Germinal center (tissue), 1 donor: ENCODE data around the gene MYH10.

Experiments used
- DNase-seq: peaks from one replicate; pipeline ENCODE4 v3.0.0; 2012; ENCODE audit warnings: mixed read lengths, low spot score

The MYH10 gene

GRCh38 chr17:8445536-8445935 lies 185.0 kb downstream of the MYH10 start:
- no peak for DNase-seq

- no peak for DNase-seq
These were observed 186.0 kb downstream of the MYH10 start for GRCh38 chr17:8444494-8444893.

GRCh38 chr17:8443756-8444155 lies 186.8 kb downstream of the MYH10 start:
- DNase-seq: no peak

- DNase-seq: no peak
These were observed 188.2 kb downstream of the MYH10 start for GRCh38 chr17:8442310-8442709.

- no peak for DNase-seq
These were observed 188.8 kb downstream of the MYH10 start for GRCh38 chr17:8441690-8442089.

- no peak for DNase-seq
These were observed 190.8 kb downstream of the MYH10 start for GRCh38 chr17:8439681-8440080.

GRCh38 chr17:8438441-8438840 lies 192.1 kb downstream of the MYH10 start:
- DNase-seq: no peak

- DNase-seq: no peak
These were observed 193.7 kb downstream of the MYH10 start for GRCh38 chr17:8436844-8437171.

GRCh38 chr17:8436169-8436843 lies 194.2 kb downstream of the MYH10 start:
- DNase-seq: peak; percentile 64

GRCh38 chr17:8435245-8436168 lies 195.0 kb downstream of the MYH10 start, which contains the start of gene NDEL1:
NDEL1 (plus strand) TSS chr17:8435884; CDS start chr17:8444272, 8,388 bp downstream.
- peak; percentile 99 for DNase-seq

GRCh38 chr17:8430966-8431365 lies 199.6 kb downstream of the MYH10 start:
- no peak for DNase-seq

- DNase-seq: no peak
These were observed 203.7 kb downstream of the MYH10 start for GRCh38 chr17:8426802-8427201.

GRCh38 chr17:8426094-8426720 lies 204.3 kb downstream of the MYH10 start:
- no peak for DNase-seq
